Measurements from ENCODE around the gene CEP295NL.

DNA sequence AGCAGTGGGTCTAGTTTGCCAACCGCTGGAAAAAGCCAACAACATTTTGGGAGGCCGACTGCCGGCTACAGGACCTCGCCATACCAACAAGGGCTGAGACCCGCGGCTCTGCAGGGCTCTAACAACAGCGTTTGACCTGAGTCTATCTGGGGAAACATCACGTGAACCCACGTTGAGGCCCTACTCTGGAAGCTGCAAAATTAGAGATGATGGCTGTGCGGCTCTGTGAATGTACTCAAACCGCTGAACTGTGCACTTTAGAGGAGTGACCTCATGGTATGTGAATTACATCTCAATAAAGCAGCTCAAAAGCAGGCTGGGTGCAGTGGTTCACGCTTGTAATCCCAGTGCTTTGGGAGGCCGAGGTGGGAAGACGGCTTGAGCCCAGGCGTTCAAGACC is 10.1 kb upstream of the CEP295NL start:
- TF ChIP-seq, protein P1, sequence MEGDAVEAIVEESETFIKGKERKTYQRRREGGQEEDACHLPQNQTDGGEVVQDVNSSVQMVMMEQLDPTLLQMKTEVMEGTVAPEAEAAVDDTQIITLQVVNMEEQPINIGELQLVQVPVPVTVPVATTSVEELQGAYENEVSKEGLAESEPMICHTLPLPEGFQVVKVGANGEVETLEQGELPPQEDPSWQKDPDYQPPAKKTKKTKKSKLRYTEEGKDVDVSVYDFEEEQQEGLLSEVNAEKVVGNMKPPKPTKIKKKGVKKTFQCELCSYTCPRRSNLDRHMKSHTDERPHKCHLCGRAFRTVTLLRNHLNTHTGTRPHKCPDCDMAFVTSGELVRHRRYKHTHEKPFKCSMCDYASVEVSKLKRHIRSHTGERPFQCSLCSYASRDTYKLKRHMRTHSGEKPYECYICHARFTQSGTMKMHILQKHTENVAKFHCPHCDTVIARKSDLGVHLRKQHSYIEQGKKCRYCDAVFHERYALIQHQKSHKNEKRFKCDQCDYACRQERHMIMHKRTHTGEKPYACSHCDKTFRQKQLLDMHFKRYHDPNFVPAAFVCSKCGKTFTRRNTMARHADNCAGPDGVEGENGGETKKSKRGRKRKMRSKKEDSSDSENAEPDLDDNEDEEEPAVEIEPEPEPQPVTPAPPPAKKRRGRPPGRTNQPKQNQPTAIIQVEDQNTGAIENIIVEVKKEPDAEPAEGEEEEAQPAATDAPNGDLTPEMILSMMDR (conservative IDR thresholded peaks at IDR 0.05): no peak
- no peak for TF ChIP-seq EZH2 (IDR thresholded peaks at IDR 0.05; ENCODE audit: low read depth)

Data from PC-9 (cell line).